ENCODE measurements around the gene GPHN.
"Not testable (repeated sequence)": the region's sequence is repeated elsewhere in the genome, so short reads cannot be mapped to it uniquely, and the experiment has no call there.

GPHN gene

GRCh38 chr14:66490143-66491111 lies 17.5 kb upstream of the GPHN start:
- no peaks in the 10 kb centered on the region for H3K9me3 Mint-ChIP-seq
- no peaks in the 10 kb centered on the region for H3K36me3 Mint-ChIP-seq (ENCODE audit: low read depth)
- H3K4me3 Mint-ChIP-seq = no peak overlapping the region
- H3K27ac Mint-ChIP-seq = no peak overlapping the region
- H3K27me3 Mint-ChIP-seq = no peaks in the 10 kb centered on the region
- intact Hi-C loops (cut with micrococcal nuclease) = loop anchor here (10.0 kb wide), 1 partner anchor 794 kb away; no protein-coding TSS in a partner anchor
- H3K4me1 Mint-ChIP-seq (ENCODE audit: low read depth) = peaks cover 4% of the 10 kb centered on the region

GRCh38 chr14:66493750-66494149 lies 14.2 kb upstream of the GPHN start:
- Mint-ChIP-seq H3K27ac (no peak overlapping the region), H3K36me3 (ENCODE audit: low read depth) (no peaks in the 10 kb centered on the region), H3K4me3 (no peak overlapping the region), H3K27me3 (peaks cover 4% of the 10 kb centered on the region), H3K4me1 (ENCODE audit: low read depth) (peaks cover 4% of the 10 kb centered on the region), H3K9me3 (no peaks in the 10 kb centered on the region)
- intact Hi-C loops (cut with micrococcal nuclease) = loop anchor here (10.0 kb wide), 1 partner anchor 791 kb away; no protein-coding TSS in a partner anchor

GRCh38 chr14:66495218-66496098 lies 12.5 kb upstream of the GPHN start:
- intact Hi-C loops (cut with micrococcal nuclease) = loop anchor here (1.0 to 10.0 kb wide), 3 partner anchors 623 to 789 kb away; no protein-coding TSS in a partner anchor
- Mint-ChIP-seq H3K27ac (no peak overlapping the region), H3K4me1 (ENCODE audit: low read depth) (peaks cover 3% of the 10 kb centered on the region), H3K36me3 (ENCODE audit: low read depth) (no peaks in the 10 kb centered on the region), H3K27me3 (peaks cover 4% of the 10 kb centered on the region), H3K9me3 (no peaks in the 10 kb centered on the region), H3K4me3 (no peak overlapping the region)

- H3K36me3 Mint-ChIP-seq (ENCODE audit: low read depth) = no peaks in the 10 kb centered on the region
- no peak overlapping the region for H3K27ac Mint-ChIP-seq
- intact Hi-C loops (cut with micrococcal nuclease) = loop anchor here (5.0 to 10.0 kb wide), 2 partner anchors 641 to 789 kb away; no protein-coding TSS in a partner anchor
- peaks cover 4% of the 10 kb centered on the region for H3K27me3 Mint-ChIP-seq
- no peak overlapping the region for H3K4me3 Mint-ChIP-seq
- H3K9me3 Mint-ChIP-seq = no peaks in the 10 kb centered on the region
- no peaks in the 10 kb centered on the region for H3K4me1 Mint-ChIP-seq (ENCODE audit: low read depth)
Measured at GRCh38 chr14:66496188-66496807, 11.6 kb upstream of the GPHN start.

GRCh38 chr14:66496911-66497310 lies 11.0 kb upstream of the GPHN start:
- intact Hi-C loops (cut with micrococcal nuclease) = loop anchor here (5.0 to 10.0 kb wide), 2 partner anchors 640 to 788 kb away; no protein-coding TSS in a partner anchor
- no peak overlapping the region for H3K4me3 Mint-ChIP-seq
- peaks cover 4% of the 10 kb centered on the region for H3K27me3 Mint-ChIP-seq
- no peaks in the 10 kb centered on the region for H3K4me1 Mint-ChIP-seq (ENCODE audit: low read depth)
- no peak overlapping the region for H3K27ac Mint-ChIP-seq
- no peaks in the 10 kb centered on the region for H3K9me3 Mint-ChIP-seq
- H3K36me3 Mint-ChIP-seq (ENCODE audit: low read depth) = no peaks in the 10 kb centered on the region

GRCh38 chr14:66498311-66498710 lies 9.6 kb upstream of the GPHN start:
- Mint-ChIP-seq H3K27me3 (peaks cover 4% of the 10 kb centered on the region), H3K4me1 (ENCODE audit: low read depth) (peaks cover 5% of the 10 kb centered on the region), H3K27ac (no peak overlapping the region), H3K4me3 (no peak overlapping the region), H3K9me3 (no peaks in the 10 kb centered on the region), H3K36me3 (ENCODE audit: low read depth) (no peaks in the 10 kb centered on the region)
- intact Hi-C loops (cut with micrococcal nuclease) = loop anchor here (5.0 to 10.0 kb wide), 2 partner anchors 639 to 786 kb away; no protein-coding TSS in a partner anchor

- H3K27ac Mint-ChIP-seq = no peak overlapping the region
- no peaks in the 10 kb centered on the region for H3K9me3 Mint-ChIP-seq
- no peak overlapping the region for H3K4me3 Mint-ChIP-seq
- H3K27me3 Mint-ChIP-seq = peaks cover 3% of the 10 kb centered on the region
- H3K36me3 Mint-ChIP-seq (ENCODE audit: low read depth) = no peaks in the 10 kb centered on the region
- peaks cover 5% of the 10 kb centered on the region for H3K4me1 Mint-ChIP-seq (ENCODE audit: low read depth)
- intact Hi-C loops (cut with micrococcal nuclease) = no loop called here
Measured at GRCh38 chr14:66501592-66501991, 6.4 kb upstream of the GPHN start.

GRCh38 chr14:66502836-66503235 lies 5.1 kb upstream of the GPHN start:
- intact Hi-C loops (cut with micrococcal nuclease); H3K9me3 Mint-ChIP-seq; H3K27me3 Mint-ChIP-seq; H3K4me3 Mint-ChIP-seq; H3K36me3 Mint-ChIP-seq (ENCODE audit: low read depth); H3K4me1 Mint-ChIP-seq (ENCODE audit: low read depth); H3K27ac Mint-ChIP-seq: not testable (repeated sequence)

GRCh38 chr14:66503532-66503931 lies 4.4 kb upstream of the GPHN start:
- Mint-ChIP-seq H3K9me3 (no peaks in the 10 kb centered on the region), H3K4me3 (no peak overlapping the region), H3K27ac (no peak overlapping the region), H3K27me3 (no peaks in the 10 kb centered on the region), H3K4me1 (ENCODE audit: low read depth) (peaks cover 5% of the 10 kb centered on the region), H3K36me3 (ENCODE audit: low read depth) (peaks cover 12% of the 10 kb centered on the region)
- intact Hi-C loops (cut with micrococcal nuclease) = no loop called here

GRCh38 chr14:66507181-66507721 lies 696 bp upstream of the GPHN start:
- peaks cover 19% of the 10 kb centered on the region for H3K4me1 Mint-ChIP-seq (ENCODE audit: low read depth)
- H3K27me3 Mint-ChIP-seq = peaks cover 22% of the 10 kb centered on the region
- intact Hi-C loops (cut with micrococcal nuclease) = loop anchor here (5.0 kb wide), 1 partner anchor 735 kb away; the partner anchor contains the start of gene PALS1
- peaks cover 19% of the 10 kb centered on the region for H3K36me3 Mint-ChIP-seq (ENCODE audit: low read depth)
- peak overlapping the region; percentile 88 for H3K4me3 Mint-ChIP-seq
- peak overlapping the region; percentile 87 for H3K27ac Mint-ChIP-seq
- no peaks in the 10 kb centered on the region for H3K9me3 Mint-ChIP-seq

- Mint-ChIP-seq H3K4me3 (peak overlapping the region; percentile 88), H3K27me3 (peaks cover 22% of the 10 kb centered on the region), H3K9me3 (no peaks in the 10 kb centered on the region), H3K36me3 (ENCODE audit: low read depth) (peaks cover 19% of the 10 kb centered on the region), H3K27ac (peak overlapping the region; percentile 87), H3K4me1 (ENCODE audit: low read depth) (peaks cover 14% of the 10 kb centered on the region)
- intact Hi-C loops (cut with micrococcal nuclease) = loop anchor here (5.0 kb wide), 1 partner anchor 734 kb away; the partner anchor contains the start of gene PALS1
Measured at GRCh38 chr14:66508547-66508845, 549 bp downstream of the GPHN start.

GRCh38 chr14:66508846-66509621 lies 1.1 kb downstream of the GPHN start:
- Mint-ChIP-seq H3K27me3 (peaks cover 22% of the 10 kb centered on the region), H3K27ac (peak overlapping the region; percentile 87), H3K4me1 (ENCODE audit: low read depth) (peaks cover 14% of the 10 kb centered on the region), H3K9me3 (no peaks in the 10 kb centered on the region), H3K36me3 (ENCODE audit: low read depth) (peaks cover 19% of the 10 kb centered on the region), H3K4me3 (peak overlapping the region; percentile 88)
- intact Hi-C loops (cut with micrococcal nuclease) = loop anchor here (5.0 kb wide), 1 partner anchor 733 kb away; the partner anchor contains the start of gene PALS1

Data from dendritic cell treated with granulocyte-macrophage colony-stimulating factor and Interleukin-4, amounts not matched to agents 40 ng/mL and 50 ng/mL, for 4 days (primary cell).